Mesangial cell (primary cell): Measurements from ENCODE around the gene NPBWR2. TPM values are rescaled to one million over a fixed set of nuclear protein-coding genes. Genes with fewer than 3 reads are reported as not detected.

Source experiments
- total RNA-seq: library from RNA; depleted of rRNA; stranded (reverse); fragments of >200 nt; gene quantifications from 2 replicates; pipeline ENCODE4 v1.2.3, GENCODE V29; 2015

Gene NPBWR2, protein sequence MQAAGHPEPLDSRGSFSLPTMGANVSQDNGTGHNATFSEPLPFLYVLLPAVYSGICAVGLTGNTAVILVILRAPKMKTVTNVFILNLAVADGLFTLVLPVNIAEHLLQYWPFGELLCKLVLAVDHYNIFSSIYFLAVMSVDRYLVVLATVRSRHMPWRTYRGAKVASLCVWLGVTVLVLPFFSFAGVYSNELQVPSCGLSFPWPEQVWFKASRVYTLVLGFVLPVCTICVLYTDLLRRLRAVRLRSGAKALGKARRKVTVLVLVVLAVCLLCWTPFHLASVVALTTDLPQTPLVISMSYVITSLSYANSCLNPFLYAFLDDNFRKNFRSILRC
- not detected in 2 replicates for total RNA-seq

GRCh38 chr20:64106981-64107735 lies at the start of gene NPBWR2:
TSS of gene NPBWR2 (minus strand) at chr20:64107565. CDS start at chr20:64106831, 734 bp downstream.

GRCh38 chr20:64083804-64084684 lies 23.3 kb downstream of the NPBWR2 start, which contains the start of gene LKAAEAR1:
TSS of gene LKAAEAR1 (minus strand) at chr20:64084398. CDS start at chr20:64084219, 179 bp downstream.

GRCh38 chr20:64080013-64080812 lies 27.2 kb downstream of the NPBWR2 start, which contains the start of gene OPRL1:
TSS of gene OPRL1 (plus strand) at chr20:64080082. CDS start at chr20:64092721, 12,639 bp downstream.

DNA sequence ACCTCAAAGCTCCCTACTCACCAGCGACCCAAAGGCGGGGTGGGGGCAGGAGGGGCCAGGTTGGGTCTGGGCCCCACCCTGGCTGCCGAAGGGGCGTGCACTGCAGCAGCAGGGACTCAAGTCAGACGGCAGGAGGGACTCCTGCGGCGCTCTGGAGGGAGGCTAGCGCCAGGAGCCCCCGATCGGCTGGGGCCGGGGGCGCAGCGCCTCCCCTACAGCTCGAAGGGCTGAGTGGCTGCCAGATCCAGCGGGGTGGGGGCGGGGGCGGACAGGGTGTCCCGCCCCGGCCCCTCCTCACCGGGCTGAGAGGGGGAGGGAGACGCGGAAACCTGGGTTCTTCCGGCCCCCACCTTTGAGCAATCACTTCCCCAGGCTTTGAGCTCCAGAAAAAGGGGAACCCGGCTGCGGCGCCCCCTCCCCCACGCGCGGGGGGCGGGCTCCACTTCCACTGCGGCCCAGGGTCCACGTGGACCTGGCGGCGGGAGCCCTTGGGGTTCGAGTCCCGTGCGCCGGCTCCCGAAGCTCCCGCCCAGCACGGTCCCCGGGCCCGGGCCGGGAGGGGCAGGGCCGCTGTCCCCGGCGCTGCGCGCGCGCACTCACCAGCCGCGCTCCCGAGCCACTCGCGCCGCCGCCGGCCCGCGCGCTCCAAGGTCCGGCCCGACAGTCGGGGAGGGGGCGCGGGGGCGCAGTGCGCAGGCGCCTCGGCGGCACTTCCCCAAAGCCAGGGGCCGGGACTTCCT lies 27.9 kb downstream of the NPBWR2 start, which contains the start of gene RGS19:
RGS19 (minus strand) TSS at position 246 of the 740 bp plus-strand sequence. CDS start 2,632 bp downstream, outside the sequence.

GRCh38 chr20:64062596-64063388 lies 44.6 kb downstream of the NPBWR2 start, which contains the start of gene TCEA2:
TSS of gene TCEA2 (plus strand) at chr20:64063198. CDS start at chr20:64063313, 115 bp downstream.

Other genes with a start within 250 kb of the NPBWR2 start
- gene ABHD16B, start 246.1 kb downstream of the NPBWR2 start, total RNA-seq, result not detected in 2 replicates
- 99.1 and 136 TPM in 2 replicates for gene TPD52L2, start 242.3 kb downstream of the NPBWR2 start, total RNA-seq
- gene DNAJC5, start 212.4 kb downstream of the NPBWR2 start, total RNA-seq, result 39.3 and 46.8 TPM in 2 replicates
- 31.1 and 38.3 TPM in 2 replicates for gene UCKL1, start 151.1 kb downstream of the NPBWR2 start, total RNA-seq
- gene ZNF512B, start 137.6 kb downstream of the NPBWR2 start, total RNA-seq, result 8.3 and 15.5 TPM in 2 replicates
- 6.4 and 10.3 TPM in 2 replicates for gene SAMD10, start 127.9 kb downstream of the NPBWR2 start, total RNA-seq
- 46.4 and 48.6 TPM in 2 replicates for gene PRPF6, start 126.4 kb downstream of the NPBWR2 start, total RNA-seq
- gene C20orf204, start 71.4 kb downstream of the NPBWR2 start, total RNA-seq, result 0.25 TPM in 1 of 2 replicates, not detected in the other
- not detected in 2 replicates for gene SOX18, start 57.9 kb downstream of the NPBWR2 start, total RNA-seq
- gene TCEA2, start 44.4 kb downstream of the NPBWR2 start, total RNA-seq, result 20.2 and 46.8 TPM in 2 replicates
- 9.9 and 21.3 TPM in 2 replicates for gene RGS19, start 28.0 kb downstream of the NPBWR2 start, total RNA-seq
- gene OPRL1, start 27.5 kb downstream of the NPBWR2 start, total RNA-seq, result 0.33 and 1.5 TPM in 2 replicates
- 0.49 TPM in 1 of 2 replicates, not detected in the other for gene LKAAEAR1, start 23.2 kb downstream of the NPBWR2 start, total RNA-seq
- gene MYT1, start 56.9 kb upstream of the NPBWR2 start, total RNA-seq, result not detected in 2 replicates
- 19.2 and 51.5 TPM in 2 replicates for gene PCMTD2, start 148.2 kb upstream of the NPBWR2 start, total RNA-seq